ENCODE data around the gene INAFM2.

INAFM2 gene

GRCh38 chr15:40282147-40282868, 41.2 kb upstream of the INAFM2 start (continued):
- TF ChIP-seq INSM2 (tag by site-specific recombination; IDR thresholded peaks at IDR 0.05) = no peak
- TF ChIP-seq ZBTB20 (tag by site-specific recombination; IDR thresholded peaks at IDR 0.05) = no peak; the same call in 1 of the 2 replicates
- TF ChIP-seq EGR2 (tag by site-specific recombination; IDR thresholded peaks at IDR 0.05; ENCODE audit: low read depth) = 0 out of 2 replicates have a peak, but pooled peaks have one; percentile 22
- no peak for TF ChIP-seq ZFP37 (tag by site-specific recombination; IDR thresholded peaks at IDR 0.05)
- no peak for TF ChIP-seq ZNF639 (tag by site-specific recombination; IDR thresholded peaks at IDR 0.05)
- no peak for TF ChIP-seq SETDB1 (IDR thresholded peaks at IDR 0.05; ENCODE audit: insufficient read length, low read length)
- no peak for TF ChIP-seq ZNF157 (tag by site-specific recombination; IDR thresholded peaks at IDR 0.05)
- TF ChIP-seq ZBTB10 (tag by site-specific recombination; IDR thresholded peaks at IDR 0.05) = no peak
- no peak for TF ChIP-seq REPIN1 (tag by site-specific recombination; IDR thresholded peaks at IDR 0.05; ENCODE audit: low read depth)
- no peak for TF ChIP-seq ZNF776 (tag by site-specific recombination; IDR thresholded peaks at IDR 0.05; ENCODE audit: borderline replicate concordance)
- TF ChIP-seq ZNF423 (tag by site-specific recombination; IDR thresholded peaks at IDR 0.05) = peak; percentile 55; the same call in 1 of the 2 replicates
- TF ChIP-seq ZNF658 (tag by site-specific recombination; IDR thresholded peaks at IDR 0.05) = no peak
- TF ChIP-seq PRDM6 (tag by site-specific recombination; IDR thresholded peaks at IDR 0.05) = no peak
- TF ChIP-seq BCL11A (tag by site-specific recombination; IDR thresholded peaks at IDR 0.05; ENCODE audit: low read depth) = no peak
- TF ChIP-seq ZNF26 (tag by site-specific recombination; IDR thresholded peaks at IDR 0.05) = no peak
- no peak for TF ChIP-seq ZNF18 (tag by site-specific recombination; IDR thresholded peaks at IDR 0.05)
- TF ChIP-seq ZNF394 (tag by site-specific recombination; IDR thresholded peaks at IDR 0.05; ENCODE audit: borderline replicate concordance) = no peak; the same call in 1 of the 2 replicates
- TF ChIP-seq ZNF747 (tag by site-specific recombination; IDR thresholded peaks at IDR 0.05) = no peak
- TF ChIP-seq ZNF391 (tag by site-specific recombination; IDR thresholded peaks at IDR 0.05; ENCODE audit: borderline replicate concordance, low read depth) = no peak
- TF ChIP-seq ZNF48 (tag by site-specific recombination; IDR thresholded peaks at IDR 0.05) = no peak
- 0 out of 2 replicates have a peak, but pooled peaks have one; percentile 28 for TF ChIP-seq PBX3 (CRISPR knock-in tag; IDR thresholded peaks at IDR 0.05)
- TF ChIP-seq ZSCAN16 (tag by site-specific recombination; IDR thresholded peaks at IDR 0.05) = no peak
- TF ChIP-seq ZNF341 (tag by site-specific recombination; IDR thresholded peaks at IDR 0.05; ENCODE audit: low read depth) = no peak
- TF ChIP-seq ZNF132 (tag by site-specific recombination; IDR thresholded peaks at IDR 0.05; ENCODE audit: borderline replicate concordance) = no peak
